GM23248 (cell line): Measurements from ENCODE around the gene DIDO1.

Source experiments
- EZH2 ChIP-seq: fragments of 200-600 bp; sonication (generic); IDR thresholded peaks from 2 replicates; pipeline ENCODE4 v1.6.1; 2018; ENCODE audit warnings: antibody characterized with exemption, mild to moderate bottlenecking; ENCODE audit not compliant: insufficient read depth, poor library complexity, severe bottlenecking
- EZH2phosphoT487 ChIP-seq: fragments of 200-600 bp; sonication (generic); IDR thresholded peaks from 2 replicates; pipeline ENCODE4 v1.6.1; 2018; ENCODE audit warnings: antibody characterized with exemption, moderate library complexity, mild to moderate bottlenecking, low read depth; ENCODE audit not compliant: insufficient read depth

DNA sequence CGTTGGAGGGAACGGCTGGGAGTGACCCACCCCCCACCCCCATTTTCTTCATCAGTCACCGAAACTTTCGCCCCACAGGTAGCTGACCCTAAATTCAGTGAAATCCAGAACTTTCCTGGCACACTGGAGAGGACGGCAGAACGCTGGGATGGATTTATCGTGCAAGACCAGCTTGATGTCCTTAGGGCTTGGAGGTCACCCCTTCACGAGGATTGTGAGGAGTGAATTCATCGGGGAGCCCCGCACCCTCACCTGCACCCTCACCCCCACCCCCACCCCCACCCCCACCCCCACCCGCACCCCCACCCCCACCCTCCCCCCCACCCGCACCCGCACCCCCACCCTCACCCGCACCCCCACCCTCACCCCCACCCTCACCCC lies 51.4 kb downstream of the DIDO1 start:
- TF ChIP-seq EZH2, result no peak
- no peak for TF ChIP-seq EZH2phosphoT487
